Choroid plexus epithelial cell (primary cell): ENCODE measurements around the gene ARHGAP4.
A peak's percentile ranks its signal among the peaks of the same experiment; 100 is the strongest.

Experiments used
- DNase-seq: peaks from one replicate; pipeline ENCODE4 v3.0.0-alpha.2; 2010; ENCODE audit warnings: low read depth
- H3K4me3 ChIP-seq: 2 replicates; pipeline ENCODE4 v1.5.1; 2011; ENCODE audit warnings: low read depth, mild to moderate bottlenecking, control low read depth, low read length, moderate library complexity
- CTCF ChIP-seq: conservative IDR thresholded peaks from 2 replicates; pipeline ENCODE4 v1.5.1; 2011; ENCODE audit warnings: low read depth, mild to moderate bottlenecking, control low read depth, inconsistent platforms, low read length, moderate library complexity

The ARHGAP4 gene

GRCh38 chrX:153903991-153904957, 21.8 kb downstream of the ARHGAP4 start, which contains the start of gene AVPR2:
Gene AVPR2, plus strand, starts transcription at chrX:153904673. Its CDS starts 473 bp downstream, at chrX:153905146.
- no peak within 1 kb of the TSS for H3K4me3 ChIP-seq
- DNase-seq, result no peak

GRCh38 chrX:153903238-153903980, 22.7 kb downstream of the ARHGAP4 start:
- no peak for DNase-seq
- TF ChIP-seq CTCF, result no peak
- no peak overlapping the region for H3K4me3 ChIP-seq

More at GRCh38 chrX:153903991-153904957, 21.8 kb downstream of the ARHGAP4 start, which contains the start of gene AVPR2:
- TF ChIP-seq CTCF, result no peak

- no peak overlapping the region for H3K4me3 ChIP-seq
- no peak for TF ChIP-seq CTCF
Measured at GRCh38 chrX:153902385-153902784, 23.7 kb downstream of the ARHGAP4 start.

GRCh38 chrX:153901753-153902140, 24.3 kb downstream of the ARHGAP4 start:
- TF ChIP-seq CTCF, result no peak
- no peak for DNase-seq
- no peak overlapping the region for H3K4me3 ChIP-seq

More at GRCh38 chrX:153902385-153902784, 23.7 kb downstream of the ARHGAP4 start:
- DNase-seq, result no peak

DNA sequence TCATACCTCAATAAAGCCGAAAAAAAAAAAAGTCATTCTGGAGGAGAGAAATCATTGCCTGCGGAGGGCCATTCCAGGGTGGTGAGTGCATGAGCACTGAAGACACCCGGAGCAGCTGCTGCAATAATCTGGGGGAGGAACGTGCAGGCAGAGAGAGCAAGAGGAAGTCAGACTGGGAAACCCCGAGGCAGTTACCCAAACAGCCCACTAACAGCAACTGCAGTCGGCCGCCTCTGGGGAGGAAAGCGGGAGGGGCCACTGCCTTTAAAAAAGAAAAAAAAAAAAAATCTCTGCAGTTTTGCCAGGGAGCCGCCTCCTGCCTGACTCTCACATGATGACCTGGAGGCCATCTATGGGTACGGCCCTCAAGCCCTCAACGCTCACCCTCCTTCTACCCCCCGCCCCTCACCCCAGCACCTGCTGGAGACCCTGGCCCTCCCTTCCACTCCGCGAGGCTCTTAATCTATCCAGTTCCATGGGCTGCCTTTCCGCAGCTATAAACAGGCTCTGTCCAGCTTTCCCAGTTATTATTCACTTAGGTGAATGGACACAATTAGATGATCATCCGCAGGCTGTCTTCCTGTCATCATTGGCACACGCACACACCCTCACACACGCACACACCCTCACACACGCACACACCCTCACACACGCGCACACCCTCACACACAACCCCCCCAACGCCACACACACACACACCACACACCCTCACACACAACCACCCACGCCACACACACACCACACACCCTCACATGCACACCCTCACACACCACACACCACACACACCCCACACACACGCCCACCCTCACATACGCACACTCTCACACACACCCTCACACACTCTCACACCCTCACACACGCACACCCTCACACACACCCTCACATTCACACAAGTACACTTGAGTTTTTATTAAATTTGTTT, 25.0 kb downstream of the ARHGAP4 start:
- no peak overlapping the region for H3K4me3 ChIP-seq
- peak; percentile 83 for DNase-seq
- TF ChIP-seq CTCF, result no peak

DNA sequence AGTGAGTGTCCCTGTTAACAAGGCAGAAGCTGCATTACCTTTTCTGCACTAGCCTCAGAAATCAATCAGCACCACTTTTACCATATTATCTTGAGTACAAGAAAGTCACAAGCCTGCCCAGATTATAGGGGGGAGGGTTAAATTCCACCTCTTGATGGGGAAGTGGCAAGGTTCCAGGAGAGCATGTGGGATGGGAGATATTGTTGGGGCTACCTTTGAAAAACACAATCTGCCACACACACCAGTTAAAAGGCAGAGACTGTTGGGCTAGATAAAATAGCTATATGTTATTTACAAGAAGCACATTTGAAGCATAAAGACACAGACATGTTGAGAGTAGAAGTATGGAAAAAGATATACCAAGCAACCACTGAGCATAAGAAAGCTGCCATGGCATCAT, 28.2 kb downstream of the ARHGAP4 start:
- TF ChIP-seq CTCF, result no peak
- no peak for DNase-seq
- no peak overlapping the region for H3K4me3 ChIP-seq
